SIG-M5 (cell line): ENCODE measurements around the gene CNDP1.
"Not testable (repeated sequence)": the region's sequence is repeated elsewhere in the genome, so short reads cannot be mapped to it uniquely, and the experiment has no call there.

Experiments used
- DNase-seq: peaks from one replicate; lab custom pipeline; 2025; lab: John Stamatoyannopoulos, UW

Gene CNDP1

DNA sequence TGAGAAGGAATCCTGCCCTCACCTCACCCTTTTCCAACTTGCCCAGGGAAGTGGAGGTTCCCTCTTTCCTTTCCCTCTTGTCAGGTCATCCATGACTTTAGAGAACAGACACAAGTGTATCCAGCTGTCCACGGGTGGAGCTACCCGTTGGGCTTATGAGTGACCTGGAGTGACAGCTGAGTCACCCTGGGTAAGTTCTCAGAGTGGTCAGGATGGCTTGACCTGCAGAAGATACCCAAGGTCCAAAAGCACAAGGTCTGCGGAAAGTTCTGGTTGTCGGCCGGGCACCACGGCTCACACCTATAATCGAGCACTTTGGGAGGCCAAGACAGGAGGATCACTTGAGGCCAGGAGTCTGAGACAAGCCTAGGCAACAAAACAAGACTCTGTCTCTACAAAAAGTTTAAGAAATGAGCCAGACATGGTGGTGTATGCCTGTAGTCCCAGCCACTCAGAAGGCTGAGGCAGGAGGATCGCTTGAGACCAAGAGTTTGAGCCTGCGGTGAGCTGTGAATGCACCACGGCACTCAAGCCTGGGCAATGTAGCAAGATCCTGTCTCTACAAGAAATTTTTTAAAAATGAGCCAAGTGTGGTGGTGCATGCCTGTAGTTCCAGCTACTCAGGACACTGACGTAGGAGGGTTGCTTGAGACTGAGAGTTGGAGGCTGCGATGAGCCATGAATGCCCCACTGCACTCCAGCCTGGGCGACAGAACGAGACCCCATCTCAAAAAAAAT, 14.0 kb upstream of the CNDP1 start:
- no peak for DNase-seq

DNA sequence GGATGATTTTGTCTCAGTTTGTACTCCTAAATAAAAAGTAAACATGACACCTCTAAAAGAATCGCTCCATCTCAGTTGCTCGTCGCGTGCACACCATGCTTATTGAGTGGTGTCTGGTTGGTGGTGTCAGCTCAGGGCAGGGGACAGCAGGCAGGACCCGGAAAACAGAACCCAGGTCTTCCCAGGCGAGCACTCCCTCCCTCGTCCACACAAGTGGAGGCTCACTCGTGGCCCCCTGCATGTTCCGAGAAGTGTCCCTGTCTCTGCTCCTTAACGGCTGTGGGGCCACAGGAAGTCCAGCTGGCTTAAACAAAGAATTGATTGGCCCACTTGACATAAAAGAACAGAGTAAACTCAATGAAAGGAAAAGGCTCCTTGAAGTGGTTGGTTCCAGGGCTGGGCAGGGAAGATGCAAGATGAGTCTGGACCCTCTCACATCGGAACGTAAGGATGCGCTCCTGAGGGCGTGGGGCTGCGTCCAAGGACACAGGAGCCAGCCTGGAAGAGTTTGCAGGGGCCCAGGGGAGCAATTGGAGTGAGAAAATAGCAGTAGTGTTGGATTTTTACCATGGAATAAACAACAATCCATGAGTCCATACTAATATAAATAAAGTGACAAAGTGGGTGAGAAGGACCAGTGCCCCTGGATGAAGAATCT, 13.1 kb upstream of the CNDP1 start:
- DNase-seq = no peak

DNA sequence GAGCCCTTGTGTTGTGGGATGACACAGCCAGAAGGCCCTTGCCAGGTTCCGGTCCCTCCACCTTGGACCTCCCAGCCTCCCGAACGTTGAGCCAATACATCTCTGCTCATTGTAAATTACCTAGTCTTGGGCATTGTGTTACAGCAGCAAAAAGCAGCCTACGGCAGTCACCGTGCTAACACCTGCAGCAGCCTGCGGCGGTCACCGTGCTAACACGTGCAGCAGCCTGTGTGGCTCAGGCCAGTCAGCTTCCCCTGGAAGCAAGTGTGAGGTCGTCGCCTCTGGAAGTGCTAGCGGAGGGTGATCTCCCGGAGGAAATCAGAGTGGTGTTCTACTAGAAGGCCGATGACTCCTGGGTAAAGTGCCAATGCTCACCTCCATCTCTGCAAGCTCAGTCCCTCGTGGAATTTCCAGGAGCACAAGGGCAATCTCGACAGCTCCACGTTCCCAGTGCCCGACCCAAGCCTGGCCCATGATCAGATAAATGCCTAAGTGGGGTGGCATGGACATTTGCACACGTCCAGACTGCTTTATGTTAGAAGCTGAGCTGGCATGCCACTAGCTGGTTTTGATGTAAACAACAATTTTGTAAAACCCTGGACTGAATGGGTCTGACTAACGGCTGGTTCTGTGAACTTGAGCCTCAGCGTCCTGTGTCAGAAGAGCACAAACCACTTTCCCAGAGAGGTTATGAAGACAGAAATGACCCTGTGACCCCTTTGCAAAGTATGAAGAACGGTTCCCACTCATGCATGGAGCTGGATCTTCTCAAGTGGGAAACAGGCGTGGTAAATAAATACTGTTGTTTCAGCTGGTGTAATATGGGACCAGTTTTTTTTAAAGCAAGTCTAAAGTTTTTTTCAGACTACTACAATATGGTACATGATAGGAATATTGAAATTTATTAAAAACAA, 11.4 kb upstream of the CNDP1 start:
- DNase-seq = no peak

DNA sequence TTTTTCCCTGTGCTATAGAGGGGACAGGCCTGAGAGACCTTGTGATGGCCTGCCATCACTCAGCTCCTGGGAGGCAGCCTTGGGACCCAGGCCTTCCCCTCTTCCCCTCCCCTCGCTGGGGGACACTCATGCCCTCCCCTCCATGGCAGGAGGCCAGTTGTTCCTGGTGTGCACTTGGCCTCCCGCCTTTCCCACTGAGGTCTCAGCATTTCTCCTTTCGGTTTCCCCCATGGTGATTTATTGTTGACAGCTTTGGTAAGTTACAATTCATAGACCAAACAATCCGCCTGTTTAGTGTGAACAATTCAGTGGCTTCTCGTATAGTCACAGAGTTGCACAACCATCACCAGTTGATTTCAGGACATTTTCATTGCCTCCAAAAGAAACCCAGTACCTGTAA, 10.2 kb upstream of the CNDP1 start:
- no peak for DNase-seq

DNA sequence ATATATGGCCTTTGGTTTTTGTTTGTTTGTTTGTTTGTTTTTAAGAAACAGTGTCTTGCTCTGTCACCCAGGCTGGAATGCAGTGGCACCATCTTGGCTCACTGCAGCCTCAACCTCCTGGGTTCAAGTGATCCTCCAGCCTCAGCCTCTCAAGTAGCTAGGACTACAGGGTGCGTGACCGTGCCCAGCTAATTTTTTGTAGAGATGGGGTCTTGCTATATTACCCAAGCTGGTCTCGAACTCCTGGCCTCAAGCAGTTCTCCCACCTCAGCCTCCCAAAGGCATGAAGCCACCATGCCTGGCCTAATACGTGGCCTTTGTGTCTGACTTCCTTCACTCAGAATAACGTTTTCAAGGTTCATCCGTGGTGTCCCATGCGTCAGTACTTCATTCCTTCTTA, 9.4 kb upstream of the CNDP1 start:
- not testable (repeated sequence) for DNase-seq

DNA sequence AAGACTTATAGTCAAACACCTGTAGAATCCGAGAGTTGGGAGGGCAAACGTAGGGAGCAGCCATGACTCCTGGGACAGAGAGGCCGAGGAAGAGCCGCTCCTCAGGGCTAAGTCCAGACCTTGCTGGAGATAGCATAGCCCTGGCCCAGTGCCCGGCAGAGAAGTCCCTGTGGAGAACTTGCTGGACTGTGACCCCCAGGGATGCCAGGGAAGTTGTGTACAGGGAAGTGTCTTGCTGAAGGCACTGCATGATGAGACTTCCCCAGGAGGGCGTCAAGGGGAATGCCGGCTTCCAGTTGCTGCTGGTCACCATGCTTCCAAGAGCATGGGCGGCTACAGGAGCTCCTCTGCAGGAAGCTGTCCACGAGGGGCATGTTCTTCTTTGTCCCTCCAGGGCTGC, 8.6 kb upstream of the CNDP1 start:
- no peak for DNase-seq

DNA sequence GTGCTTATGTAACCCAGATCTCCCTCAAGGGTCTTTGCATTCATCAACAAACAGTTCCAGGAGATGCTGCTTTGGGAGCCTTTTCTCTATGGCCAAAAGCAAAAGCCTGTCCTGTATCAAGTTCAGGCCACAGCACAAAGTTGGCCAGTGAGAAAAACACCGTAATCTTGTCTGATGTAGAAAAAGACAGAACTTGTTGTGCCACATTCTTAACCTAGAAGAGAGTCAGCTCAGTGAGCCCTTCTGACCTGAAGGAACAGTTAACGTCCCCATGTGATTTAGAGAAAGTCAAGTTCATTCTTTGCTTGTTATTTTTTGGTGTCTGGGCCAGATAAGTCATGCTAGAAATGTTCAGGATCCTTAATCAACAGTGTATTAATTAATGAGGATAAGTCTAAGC, 7.8 kb upstream of the CNDP1 start:
- no peak for DNase-seq

DNA sequence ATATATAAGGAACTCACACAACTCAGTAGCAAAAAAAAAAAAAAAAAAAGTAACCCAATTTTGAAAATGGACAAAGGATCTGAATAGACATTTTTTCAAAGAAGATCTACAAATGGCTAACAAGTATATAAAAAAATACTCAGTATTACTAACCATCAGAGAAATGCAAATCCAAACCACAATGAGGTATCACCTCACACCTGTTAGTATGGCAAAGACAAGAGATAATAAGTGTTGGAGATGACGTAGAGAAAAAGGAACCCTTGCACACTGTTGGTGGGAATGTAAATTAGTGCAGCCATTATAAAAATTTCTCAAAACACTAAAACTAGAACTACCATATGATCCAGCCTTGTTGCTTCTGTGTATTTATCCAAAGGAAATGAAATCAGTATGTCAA, 5.8 kb upstream of the CNDP1 start:
- DNase-seq = no peak

DNA sequence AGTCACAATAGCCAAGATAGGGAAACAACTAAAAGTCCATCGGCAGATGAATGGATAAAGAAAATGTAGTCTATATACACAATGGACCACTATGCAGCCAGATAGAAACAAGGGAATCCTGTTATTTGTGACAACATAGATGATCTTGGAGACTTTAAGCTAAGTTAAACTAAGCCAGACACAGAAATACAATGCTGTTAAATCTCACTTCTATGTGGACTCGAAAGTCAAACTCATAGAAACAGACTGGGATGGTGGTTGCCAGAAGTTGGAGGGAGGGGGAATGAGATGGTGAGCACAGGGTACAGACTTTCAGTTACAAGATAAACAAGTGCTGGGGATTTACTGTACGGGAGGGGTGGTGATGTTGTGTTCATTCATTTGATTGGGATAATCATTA, 5.4 kb upstream of the CNDP1 start:
- DNase-seq = no peak

DNA sequence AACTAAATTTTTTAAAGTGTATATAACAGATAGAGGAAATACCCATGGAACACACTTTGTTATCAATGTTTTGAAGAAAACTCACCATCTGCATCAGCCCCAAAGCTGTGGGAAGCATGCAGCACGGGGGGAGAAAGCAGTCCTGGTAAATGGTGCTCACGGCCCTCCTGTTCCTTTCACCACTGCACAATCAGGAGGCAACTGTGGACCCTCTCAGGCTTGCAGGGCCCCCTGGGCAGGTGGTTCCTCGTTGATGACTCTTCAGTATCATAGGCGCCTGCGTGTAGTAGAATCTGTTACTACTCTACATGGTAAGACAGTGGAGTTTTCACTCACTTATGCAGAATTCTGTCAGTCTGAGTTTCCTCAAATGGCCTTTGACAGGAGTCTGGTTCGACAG, 4.9 kb upstream of the CNDP1 start:
- no peak for DNase-seq

DNA sequence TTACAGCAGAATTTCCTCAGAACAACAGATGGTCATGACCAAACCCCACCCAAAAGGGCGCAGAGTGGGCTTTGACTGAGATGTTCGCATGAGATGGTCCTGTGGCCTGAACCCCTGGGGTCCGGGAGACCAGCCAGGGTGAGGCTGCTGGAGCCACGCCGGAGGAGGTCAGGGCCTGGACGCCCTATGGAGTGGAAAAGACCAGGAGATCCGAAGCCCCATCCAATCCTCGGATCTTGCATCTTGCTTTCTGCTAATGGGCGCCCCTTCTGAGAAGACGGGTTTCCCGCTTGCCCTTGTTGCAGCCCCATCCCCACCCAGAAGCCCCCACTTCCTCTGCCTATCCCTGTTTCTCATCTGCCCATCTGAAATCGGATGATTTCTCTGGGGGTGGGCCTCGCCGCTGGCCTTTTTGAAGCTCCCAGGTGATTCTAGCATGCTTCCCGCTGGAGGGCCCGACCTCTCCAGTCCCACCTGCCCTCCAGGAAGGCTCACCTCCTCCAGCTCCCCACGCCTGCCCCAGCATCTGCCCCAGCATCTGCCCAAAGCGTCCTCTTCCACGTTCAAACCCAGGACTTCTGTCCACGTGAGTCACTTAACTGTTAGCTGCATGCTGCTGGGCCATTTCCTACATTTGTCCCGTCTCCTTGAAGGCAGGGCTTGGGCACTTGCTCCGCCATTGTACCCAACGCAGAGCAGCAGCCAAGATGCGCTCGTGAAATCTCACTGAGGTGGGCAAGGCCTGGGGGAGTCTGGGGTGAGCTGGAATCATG, 4.3 kb upstream of the CNDP1 start:
- no peak for DNase-seq

DNA sequence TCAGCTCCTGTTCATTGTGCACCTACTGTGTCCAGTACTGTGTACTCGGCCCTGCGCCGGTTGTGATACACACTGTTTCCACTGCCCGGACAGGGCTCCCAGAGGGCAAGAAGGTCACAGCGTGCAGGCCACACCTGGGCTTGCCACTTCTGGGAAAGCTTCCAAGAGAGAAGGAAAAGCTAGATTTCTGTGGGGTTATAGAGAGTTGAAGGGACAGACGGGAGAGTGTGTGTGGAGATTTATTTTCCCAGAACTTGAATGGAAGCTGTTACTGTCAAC, 3.8 kb upstream of the CNDP1 start:
- no peak for DNase-seq

DNA sequence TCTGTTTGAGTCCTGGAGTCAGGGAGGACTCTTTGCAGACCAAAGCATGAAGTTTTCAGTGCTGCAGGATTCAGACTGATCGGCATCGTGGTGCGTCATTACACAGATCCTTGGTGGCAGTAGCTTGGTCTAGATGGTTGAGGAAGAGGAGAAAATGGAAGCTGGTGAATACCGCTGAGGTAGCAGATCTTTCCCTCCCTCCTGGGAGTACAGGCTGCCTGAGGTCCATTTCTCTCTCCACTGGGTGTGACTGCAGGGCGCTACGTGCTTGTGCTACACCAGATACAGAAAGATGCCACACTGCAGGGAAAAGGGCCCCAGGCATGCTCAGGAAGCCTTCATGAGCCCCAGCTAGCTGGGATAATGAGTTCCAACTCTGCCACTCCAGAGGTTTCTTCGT, 3.3 kb upstream of the CNDP1 start:
- no peak for DNase-seq

DNA sequence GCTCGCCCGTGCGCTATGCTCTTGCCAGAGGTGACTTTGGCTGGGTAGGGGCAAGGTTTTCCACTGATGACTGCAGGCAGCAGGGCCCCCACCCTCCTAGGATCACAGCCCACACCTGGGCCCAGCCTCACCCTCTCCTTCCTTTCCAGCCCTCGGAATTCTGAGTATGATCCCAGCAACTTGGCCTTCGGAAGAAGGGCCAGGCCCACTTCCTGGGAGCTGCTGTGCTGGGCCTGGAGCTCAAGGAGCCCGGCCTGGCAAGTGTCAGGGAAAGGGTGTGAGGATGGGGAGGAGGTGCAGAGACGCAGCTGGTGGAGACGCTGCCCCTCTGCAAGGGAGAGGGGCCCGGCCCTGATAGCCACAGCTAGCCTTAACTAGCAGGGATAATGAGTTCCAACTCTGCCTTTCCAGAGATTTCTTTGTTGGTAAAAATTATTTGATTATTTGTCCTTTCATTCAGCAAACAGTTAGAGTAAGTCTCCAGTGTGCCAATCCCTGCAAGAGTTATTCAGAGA, 1.7 kb upstream of the CNDP1 start:
- no peak for DNase-seq

DNA sequence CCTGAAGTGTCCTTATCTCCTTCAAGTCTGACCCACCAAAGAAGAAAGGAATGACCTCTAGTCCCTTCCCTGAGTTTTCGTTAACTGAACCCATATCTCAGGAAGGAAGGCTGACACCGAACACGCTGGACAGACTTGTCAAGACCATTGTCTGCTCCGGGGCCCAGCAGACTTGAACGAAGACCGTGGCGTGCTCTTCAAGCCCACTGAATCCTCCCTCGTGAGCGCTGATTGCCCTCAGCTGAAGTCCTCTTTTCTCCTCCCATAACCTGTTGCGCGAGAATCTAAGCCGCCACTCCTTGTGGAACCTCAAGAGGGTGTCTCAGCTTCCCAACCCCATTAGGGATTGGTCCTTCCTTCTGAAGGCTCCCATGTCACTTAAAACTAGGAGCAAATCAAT, 634 bp upstream of the CNDP1 start:
- no peak for DNase-seq

DNA sequence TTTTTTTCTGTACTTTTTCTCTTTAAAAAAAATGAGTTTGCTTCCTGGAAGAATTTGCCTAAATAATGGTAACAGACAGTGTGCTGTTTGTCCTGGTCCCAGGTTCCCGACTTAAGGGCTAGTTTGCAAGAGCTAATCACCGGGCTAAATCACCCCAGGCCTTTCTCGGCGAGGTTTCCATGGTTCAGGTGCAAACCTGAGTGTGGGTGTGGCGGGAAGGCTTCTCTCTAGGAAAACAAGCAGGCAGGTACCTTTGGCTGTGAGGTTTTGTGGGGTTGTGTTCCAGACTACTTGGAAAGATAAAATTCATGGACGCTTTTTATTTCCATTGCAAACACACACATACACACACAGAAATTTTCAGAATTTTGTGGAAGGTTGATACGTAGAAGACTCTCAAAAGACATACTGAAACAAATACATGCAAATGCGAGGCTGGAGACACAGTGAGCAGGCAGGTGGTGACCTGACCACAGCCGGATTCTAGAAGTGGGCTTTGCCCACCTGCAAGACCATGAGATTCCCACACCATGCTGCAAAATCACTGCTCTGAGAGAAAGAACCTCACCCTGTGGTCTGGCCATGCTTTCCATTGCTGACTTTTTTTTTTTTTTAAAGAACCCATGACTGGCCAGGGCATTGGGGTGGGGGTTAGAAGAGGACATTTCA, 815 bp downstream of the CNDP1 start:
- DNase-seq = no peak

DNA sequence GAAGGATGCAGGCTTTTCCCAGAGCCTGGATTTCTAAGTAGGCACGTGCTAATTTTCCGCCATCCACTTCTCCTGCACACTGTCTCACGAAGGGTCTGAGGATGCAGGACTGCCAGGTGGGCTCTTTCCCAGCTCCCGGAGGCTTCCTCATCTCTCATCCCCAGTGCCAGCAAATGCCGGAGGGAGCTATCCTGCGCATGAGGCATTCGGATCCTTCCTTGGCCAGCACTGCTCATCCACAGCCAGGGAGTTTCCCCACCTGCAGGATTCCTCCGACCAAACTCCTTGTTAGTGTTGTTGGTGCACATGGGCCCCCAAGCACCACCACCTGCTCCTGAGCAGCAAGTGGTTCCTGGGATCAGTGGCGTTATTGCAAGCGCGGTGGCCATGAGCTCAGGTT, 5.0 kb downstream of the CNDP1 start:
- no peak for DNase-seq

DNA sequence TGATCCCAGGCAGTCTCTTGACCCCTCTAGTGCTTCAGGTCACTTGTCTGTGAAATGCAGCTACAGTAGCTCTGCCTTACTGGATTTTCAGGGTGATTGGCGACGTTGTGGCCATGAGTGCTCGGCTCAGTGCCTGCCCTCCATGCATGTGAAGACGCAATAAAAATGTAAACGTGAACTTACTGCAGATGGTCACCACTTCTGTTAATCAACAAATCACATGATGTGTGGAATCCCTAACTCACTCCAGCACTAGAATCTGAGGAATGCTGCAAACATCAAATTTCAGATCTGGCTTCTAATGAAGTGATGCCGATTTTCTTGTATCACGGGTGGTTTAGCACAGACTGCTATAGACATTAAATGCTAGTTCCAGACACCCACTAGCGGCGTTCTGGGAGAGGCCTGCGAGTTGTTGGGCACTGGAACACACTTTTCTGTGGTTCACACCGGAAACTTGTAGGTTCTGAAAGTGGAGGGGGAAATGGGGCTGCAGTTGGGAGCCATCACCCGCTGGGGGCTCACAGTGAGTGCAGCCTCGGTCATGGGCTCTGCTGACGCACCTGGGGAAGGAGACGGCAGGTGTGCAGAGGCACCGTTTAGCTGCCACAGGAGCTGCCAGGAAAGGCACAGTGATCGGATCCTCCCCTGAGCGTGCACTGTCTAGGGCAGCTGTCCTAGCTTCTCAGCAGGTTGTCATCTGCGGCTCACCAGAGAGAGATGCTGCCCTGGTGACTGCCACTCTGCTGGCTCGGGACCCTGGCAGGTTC, 6.5 kb downstream of the CNDP1 start:
- no peak for DNase-seq

DNA sequence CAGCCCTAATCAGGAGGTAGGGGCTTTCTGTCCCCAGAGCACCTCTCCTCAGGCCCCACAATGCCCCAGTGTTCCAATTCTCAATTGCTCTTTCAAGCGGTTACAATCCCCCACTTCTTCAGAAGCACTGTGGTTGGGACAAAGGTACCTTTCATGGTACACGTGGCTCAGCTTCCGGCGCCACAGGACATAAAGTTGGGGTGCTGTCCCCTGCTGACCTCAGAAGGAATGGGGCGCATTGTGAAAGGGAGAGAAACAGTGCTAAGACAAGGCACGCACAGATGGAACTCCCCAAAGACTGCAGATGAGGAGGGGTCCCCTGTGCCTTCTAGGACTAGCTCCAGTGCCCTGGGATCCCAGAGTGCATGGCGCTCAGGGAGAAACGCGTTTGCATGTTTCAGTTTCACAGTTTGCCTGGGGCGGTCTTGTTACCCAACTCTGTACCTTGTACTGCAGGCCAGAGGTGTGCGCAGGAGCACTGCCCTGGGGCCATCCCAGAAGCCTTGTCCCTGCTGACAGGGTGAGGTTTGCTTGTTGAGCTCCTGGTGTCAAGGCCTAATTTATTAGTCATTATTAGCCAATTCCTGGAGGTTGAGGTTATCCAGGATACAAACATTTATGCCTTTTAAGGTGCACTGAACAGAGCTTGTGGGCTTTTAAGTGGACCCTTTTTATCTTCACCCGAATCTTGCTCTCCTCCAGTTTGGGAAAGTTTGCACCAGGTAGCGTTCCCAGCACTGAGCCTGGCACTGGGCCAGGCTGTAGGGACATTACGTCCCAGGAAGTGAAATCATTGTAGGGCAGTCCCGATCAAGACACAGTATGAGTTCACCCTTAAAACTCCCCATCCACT, 7.6 kb downstream of the CNDP1 start:
- DNase-seq = no peak

DNA sequence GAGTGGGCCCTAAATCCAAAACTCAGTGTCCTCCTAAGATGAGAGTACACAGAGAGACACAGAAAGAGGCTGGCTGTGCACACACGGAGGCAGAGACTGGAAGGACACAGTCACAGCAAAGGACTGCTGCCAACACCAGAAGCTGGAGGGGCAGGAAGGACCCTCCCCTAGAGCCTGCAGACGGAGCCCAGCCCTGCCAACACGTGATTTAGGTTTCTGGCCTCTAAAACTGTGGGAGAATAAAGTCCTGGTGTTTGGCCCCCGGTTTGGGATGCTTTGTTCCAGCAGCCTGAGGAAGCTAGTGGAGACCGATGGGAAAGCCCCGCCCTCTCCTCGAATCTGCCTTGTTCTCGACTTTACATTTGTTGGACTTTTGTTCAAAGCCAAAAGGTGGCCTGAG, 10.6 kb downstream of the CNDP1 start:
- DNase-seq = no peak
